HG03378 (cell line): ENCODE results near the gene NPAS1.

ENCODE experiments used
- ATAC-seq: cut with Tn5 transposase; IDR thresholded peaks from one replicate; pipeline ENCODE4 v1.9.1; 2021; ENCODE audit warnings: mild to moderate bottlenecking, moderate library complexity; ENCODE audit not compliant: unreplicated experiment

NPAS1 gene

DNA sequence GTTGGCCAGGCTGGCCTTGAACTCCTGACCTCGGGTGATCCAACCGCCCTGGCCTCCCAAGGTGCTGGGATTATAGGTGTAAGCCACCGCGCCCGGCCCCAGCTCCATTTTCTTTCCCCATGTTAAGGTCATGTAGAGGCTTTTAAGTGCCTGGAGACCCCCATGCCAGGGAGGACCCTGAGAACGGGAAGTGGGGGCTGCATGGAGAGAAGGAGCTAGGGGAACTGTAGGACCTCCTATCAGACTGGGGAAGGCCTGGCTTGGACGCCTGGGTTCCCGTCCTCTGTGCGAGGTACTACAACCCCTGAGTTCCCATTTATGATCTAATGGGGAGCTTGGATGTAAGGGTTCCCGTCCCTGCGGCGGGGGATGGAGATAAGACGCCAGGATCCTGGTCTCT lies 714 bp upstream of the NPAS1 start:
- no peak for ATAC-seq

DNA sequence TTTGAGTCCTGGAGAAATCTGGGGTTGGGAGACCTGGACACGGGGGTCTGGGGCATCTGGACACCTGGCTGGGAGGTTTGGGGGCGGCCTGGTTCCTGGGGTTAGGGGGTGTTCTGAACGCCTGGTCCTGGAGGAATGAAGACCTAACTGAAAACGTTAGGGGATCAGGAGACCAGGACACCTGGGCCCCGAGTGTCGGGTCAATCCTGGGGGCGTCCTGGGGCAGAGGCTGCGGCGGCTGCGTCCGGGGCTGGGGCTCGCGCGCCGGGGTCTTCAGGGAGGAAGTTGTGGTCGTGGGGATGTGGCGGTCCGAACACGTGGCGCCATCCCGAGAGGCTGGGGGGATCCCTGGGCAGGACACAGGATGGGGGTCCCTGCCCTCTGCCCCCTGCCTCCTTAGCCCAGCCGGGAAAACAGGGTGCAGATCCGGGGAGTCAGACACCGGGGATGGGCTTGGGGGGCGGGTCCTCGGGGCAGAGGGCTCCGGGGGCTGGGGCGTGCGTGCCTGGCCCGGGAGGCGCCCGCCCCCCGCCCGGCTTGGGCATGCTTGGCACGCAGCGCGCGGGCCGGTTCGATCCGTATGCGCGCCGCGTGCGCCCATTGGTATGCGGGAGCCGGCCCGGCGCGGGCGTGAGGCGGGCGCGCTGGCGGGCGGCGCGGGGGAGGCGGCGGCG lies 632 bp downstream of the NPAS1 start:
- no peak for ATAC-seq

DNA sequence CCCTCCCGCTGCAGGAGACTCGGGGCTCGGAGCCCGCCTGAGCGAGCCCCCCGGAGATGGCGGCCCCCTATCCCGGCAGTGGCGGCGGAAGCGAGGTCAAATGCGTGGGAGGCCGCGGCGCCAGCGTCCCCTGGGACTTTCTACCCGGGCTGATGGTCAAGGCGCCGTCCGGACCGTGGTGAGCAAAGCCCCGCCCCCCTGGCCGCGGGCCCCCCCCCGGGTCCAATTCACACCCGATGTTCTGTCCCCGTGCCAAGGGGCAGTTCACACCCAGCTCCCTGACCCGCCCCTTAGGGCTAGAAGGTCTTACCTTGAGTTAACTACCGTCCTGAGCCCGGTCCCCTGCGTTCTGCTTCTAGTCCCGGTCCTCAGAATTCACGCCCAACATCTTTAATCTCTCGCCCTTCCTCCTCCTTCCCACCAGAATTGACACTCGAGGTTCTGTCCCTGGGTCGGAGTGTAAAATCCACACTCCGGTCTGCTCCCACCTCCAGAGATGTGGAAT lies 1.4 kb downstream of the NPAS1 start:
- ATAC-seq, result no peak

DNA sequence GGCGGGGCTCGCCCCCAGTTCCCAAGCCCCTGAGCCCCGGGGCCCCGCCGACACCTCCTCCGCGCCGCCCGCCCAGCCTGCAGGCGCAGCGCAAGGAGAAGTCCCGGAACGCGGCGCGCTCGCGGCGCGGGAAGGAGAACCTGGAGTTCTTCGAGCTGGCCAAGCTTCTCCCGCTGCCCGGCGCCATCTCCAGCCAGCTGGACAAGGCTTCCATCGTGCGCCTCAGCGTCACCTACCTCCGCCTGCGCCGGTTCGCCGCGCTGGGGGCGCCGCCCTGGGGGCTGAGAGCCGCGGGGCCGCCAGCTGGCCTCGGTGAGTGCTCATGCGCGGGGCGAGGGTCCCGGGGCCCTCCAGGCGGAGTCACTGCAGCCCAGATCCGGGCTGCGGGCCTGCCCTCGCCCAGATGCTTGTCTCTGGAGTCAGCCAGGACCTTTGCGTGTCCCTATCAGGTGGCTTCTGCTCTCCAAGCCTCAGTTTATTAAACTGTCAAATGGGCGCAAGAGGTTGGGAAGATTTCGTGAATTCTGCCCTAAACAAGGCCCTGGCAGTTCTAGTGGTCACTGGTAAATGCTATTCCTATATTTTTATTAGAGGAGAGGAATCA lies 2.0 kb downstream of the NPAS1 start:
- ATAC-seq, result no peak

DNA sequence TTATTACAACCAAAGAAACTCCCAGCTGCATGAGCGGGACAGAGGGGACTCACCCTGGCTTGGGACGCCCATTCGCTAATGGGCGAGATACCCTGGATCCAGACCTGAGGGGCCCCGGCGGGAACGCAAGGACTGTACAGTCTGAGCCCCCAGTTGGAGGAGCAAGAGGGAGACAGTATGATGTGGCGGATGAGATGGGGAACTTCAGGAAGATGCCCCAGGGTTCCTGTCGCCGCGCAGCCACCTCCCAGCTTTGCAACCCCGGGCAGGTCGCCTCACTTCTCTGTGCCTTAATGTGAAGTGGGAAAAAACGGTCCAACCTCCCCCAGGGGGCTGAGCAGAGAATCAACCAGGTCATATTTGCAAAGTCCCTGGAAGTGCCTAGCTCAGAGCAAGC lies 2.5 kb downstream of the NPAS1 start:
- ATAC-seq, result no peak

DNA sequence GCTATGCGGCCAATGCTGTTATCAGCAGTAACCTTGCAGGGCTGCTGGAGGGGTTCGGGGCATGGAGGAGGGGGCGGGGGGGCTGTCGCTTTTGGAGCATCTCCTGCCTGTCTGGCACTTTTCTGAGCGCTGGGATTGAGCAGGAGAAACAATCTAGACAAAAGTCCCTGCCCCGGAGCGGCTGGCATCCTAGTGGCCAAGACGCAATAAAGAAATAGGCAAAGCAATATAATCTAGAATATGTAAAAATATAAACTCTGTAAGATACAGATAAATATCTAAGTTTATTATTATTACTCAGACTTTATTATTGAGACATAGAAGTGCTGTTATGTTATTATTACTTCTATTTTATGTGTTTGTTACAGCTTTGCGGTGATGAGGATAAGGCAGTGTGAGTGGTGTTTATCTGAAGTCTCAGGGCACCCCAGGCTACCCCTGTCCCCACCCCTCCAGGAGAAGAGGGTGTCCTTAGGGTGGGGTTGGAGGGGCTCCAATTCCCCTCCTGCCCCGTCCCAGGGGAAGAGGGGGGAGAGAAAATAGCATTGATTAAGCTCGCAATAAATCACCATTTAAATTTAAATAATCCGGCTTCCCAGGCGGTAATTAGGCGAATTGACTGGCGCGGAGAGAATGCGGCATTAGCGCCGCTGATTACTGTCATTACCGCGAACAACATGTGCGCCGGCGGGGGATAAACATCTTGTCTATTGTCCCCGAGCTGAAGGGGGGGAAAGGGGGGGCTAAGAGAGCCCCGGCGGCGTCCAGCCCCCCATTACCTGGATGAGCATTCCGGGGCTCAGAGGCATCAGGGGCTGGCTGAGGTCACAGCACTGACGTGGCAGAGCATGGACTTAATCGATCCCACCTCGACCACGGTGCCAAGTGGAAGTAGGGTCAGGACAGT lies 3.2 kb downstream of the NPAS1 start:
- ATAC-seq, result no peak

DNA sequence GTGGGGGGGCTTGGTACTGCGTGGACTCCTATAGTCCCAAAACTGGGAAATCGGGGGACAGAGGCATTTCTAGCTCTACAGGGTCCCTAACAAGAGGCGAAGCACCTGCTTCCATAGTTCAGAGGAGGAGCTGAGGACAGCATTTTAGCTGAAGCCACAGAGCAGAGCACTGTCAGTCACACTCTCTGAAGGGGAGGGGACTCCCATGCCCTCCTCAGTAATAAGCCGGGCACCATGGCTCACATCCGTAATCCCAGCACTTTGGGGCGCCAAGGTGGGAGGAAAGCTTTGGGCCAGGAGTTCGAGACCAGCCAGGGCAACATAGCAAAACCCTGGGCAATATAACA lies 3.8 kb downstream of the NPAS1 start:
- no peak for ATAC-seq

DNA sequence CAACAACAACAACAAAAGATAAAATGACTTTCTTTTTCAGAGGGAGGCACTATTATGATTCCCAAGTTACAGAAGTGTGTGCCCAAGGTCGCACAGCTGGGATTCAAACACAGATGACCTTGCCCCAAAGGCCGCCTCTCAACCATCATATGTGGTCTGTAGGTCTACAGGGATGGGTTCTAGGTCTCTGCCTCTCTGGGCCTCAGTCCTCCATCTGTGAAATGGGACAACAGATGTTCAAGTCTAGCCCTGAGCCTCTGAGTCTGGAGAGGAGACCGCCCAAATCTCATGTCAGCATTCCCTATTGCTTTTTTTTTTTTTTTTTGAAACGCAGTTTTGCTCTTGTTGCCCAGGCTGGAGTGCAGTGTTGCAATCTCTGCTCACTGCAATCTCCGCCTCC lies 4.9 kb downstream of the NPAS1 start:
- no peak for ATAC-seq

DNA sequence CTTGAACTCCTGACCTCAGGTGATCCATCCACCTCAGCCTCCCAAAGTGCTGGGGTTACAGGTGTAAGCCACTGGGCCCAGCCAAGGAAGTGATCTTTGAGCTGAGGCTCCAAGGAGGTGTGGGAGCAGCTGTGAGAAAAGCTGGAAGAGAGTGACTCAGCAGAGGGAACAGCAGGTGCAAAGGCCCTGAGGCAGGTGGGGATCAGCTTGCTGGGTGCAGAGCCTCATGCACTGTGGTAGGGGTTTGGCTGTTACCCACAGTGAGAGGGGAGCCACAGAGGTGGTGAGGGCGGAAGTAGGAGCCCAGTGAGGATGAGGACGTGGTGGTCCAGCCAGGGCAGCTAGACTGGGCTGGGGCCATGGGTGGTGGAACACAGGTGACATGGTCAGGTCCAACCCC lies 6.5 kb downstream of the NPAS1 start:
- no peak for ATAC-seq

DNA sequence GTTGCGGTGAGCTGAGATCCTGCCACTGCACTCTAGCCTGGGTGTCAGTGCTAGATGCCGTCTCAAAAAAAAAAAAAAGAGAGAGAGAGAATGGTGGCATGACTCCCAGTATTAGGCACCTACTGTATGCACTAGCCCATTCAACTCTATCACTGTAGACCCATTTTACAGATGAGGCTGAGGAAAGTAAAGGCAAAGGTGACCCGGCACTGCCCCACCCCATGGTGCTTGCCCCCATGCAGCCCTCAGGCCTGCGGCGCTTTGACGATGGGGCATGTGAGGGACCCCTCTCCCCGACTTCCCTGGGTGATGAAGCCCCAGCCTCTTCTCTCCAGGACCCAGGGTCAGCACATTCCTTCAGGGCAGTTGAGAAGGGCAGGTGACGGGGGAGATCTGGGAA lies 7.3 kb downstream of the NPAS1 start:
- no peak for ATAC-seq

DNA sequence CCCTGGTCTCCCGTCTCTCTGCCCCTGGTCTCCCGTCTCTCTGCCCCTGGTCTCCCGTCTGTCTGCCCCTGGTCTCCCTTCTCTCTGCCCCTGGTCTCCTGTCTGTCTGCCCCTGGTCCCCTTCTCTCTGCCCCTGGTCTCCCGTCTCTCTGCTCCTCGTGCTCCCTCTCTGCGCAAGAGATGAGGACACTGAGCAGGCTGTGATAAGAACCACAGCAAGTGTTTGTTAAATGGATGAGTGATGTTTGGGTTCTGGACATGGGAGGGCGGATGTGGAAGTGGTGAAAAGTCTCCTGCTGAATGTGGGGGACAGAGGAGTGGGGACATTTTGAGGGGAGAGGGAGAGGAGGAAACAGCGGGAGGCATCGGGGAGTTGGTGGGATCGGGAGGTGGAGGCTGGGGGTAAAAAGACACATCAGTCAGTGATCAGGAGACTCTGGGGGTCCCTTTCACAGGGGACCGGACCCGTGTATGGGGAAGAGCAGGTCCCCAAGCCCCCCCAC lies 8.0 kb downstream of the NPAS1 start:
- ATAC-seq, result no peak

DNA sequence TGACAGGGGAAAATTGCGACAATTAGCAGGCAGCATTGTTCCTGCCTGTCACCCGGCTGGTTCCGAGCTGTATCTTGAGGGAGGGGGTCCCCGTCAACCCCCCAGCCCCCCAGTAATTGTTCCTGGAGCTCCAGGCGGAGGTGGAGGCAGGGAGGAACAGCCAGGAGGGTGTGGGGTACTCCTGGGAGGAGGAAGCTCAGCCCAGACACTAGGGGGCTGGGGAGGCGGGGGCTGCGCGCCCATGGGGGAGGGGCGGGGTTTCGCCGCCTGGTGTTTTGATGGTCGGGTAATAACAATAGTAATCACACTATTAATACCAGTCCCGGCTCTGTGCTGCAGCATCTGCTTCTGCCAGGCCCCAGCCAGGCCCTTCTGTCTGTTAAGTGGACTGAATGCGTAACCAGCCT lies 8.6 kb downstream of the NPAS1 start:
- ATAC-seq, result no peak

DNA sequence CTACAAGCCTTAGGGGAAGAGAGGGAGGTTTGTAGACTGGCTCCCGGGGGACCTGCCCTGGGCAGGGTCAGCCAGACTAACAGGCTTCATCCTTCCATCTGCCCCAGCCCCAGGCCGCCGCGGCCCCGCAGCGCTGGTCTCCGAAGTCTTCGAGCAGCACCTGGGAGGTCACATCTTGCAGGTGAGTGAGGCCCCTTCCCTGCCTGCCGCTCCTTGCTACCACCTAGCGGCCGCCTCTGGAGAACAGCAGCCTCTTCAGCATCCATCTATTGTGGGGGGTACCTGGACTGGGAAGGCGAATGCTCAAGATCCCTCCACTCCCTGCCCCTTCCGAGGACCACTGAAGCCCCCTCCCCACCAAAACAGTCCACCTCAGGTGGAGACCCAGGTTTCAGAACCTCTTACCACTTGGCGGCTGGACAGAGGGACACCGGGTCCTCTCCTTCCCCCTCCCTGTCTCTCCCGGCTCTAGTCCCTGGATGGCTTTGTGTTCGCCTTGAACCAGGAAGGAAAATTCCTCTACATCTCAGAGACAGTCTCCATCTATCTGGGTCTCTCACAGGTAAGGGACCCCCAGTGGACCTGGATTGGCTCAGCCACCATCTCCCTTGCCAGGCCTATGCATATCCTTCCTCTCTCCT lies 12.7 kb downstream of the NPAS1 start:
- ATAC-seq, result no peak

DNA sequence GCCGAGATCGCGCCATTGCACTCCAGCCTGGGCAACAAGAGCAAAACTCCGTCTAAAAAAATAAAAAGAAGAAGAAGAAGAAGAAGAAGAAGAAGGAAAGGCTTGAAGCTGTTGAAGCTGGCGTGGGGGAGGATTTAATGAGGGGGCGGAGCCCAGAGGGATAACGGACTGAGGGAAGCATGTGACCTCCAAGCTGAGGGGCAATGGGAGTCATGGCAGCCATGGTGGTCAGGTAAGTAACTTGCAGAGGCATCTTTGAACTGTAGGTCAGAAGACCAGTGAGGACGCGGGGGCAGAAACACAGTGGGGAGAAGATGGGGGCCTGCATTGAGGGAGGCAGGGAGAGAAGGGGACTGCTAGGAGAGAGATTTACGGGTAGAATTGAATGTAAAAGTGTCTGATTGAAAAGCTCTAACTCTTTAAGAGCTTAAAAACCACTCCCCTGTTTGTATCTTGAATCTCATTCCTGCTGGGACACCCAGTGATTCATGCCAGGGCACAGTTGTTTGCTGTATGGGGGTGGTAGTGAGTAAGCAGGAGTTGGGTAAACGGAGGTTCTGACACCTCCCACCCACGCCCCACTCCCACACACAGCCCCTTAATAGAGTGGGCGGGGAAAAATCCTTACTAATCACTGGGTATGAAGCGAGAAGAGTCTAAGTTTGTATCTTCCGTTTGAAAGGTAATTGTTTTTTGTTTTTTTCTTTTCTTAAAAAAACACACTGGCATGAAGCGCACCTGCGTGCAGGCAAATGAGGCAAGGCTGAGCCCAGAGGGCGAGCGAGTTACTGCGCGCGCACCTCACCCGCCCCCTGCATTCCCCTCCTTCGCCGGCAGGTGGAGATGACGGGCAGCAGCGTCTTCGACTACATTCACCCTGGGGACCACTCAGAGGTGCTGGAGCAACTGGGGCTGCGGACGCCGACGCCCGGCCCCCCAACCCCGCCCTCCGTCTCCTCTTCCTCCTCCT lies 15.8 kb downstream of the NPAS1 start:
- peak; percentile 75 for ATAC-seq

DNA sequence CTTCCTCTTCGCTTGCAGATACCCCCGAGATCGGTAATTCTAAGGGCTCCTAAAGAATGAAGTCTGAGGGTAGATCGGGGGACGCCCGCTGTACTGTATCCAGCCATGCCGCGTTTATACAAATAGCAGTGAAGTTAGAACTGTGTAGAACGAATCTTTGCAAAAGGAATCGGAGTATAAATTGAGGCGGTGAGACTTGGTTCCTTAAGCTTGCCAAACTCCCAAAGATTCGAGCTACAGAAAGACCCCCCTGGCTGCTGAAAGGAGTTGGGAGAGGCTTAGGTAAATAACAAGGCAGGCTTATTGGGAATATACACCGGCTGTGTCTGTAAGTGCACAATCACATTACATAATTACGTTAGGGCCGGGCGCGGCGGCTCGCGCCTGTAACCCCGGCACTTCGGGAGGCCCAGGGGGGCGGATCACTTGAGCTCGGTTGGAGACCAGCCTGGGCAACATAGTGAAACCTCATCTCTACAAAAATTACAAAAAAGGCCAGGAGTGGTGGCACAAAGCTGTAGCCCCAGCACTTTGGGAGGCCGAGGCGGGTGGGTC lies 16.5 kb downstream of the NPAS1 start:
- peak; percentile 34 for ATAC-seq

DNA sequence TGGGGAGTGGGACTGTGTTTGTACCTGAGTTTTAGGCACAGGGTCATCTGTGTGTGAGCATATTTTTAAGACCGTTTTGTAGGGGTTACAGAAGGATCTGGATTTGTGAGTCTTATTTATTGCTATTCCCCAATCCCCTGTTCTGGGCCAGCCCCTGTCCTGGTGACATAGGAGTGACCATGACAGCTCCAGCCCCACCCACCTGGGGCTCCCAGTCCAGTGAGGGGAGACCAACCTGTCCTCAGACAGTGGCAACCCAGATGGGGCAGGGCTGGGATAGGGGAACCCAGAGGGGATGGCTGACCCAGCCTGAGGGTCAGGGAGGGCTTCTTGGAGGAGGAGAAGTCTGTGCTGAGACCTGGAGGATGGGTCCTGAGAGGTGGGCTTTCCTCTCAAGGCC lies 18.1 kb downstream of the NPAS1 start:
- ATAC-seq, result no peak

DNA sequence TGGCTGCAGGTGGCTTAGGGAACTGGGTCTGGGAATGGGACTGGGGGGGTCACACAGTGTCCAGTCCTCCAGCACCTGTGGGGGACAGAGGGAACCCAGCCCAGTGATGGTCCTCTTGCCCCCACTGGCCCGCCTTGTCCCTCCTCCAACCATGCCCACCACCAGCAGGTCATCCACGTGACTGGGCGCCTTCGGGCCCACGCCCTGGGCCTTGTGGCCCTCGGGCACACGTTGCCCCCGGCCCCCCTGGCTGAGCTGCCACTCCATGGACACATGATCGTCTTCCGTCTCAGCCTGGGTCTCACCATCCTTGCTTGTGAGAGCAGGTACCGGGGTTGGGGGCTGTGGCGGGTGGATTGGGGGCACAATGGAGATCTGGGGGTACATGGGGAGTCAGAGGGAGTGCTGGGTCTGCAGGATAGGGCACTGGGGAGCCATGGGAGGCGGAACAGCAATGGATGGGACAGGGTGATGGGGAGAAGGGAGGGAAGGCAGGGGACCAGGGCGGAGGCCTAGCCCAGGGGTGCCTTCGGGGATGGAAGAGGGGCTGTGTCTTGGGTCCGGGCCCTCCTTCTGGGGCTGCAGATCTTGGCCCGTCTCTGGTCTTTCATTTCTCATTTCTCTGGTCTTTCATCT lies 19.7 kb downstream of the NPAS1 start:
- ATAC-seq, result no peak

DNA sequence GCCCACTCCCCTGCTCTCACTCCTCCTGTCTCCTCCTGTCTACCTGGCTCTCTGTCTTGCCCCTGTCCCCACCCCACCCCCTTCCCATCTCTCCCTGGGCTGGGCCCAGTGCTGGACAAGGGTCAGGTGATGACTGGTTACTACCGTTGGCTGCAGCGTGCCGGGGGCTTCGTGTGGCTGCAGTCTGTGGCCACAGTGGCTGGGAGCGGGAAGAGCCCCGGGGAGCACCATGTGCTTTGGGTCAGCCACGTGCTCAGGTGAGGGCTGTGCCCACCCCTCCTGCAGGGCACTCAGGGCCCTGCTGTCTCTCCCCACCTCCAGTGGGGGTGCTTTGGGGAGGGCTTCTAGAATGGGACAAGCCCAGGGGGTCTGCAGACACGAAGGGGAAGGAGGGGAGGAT lies 21.2 kb downstream of the NPAS1 start:
- ATAC-seq, result no peak
